HG03432 (cell line): ENCODE data around the gene TRERF1.

Source experiments
- ATAC-seq: cut with Tn5 transposase; IDR thresholded peaks from one replicate; pipeline ENCODE4 v1.9.1; 2021; ENCODE audit warnings: mild to moderate bottlenecking, moderate library complexity; ENCODE audit not compliant: unreplicated experiment

TRERF1 gene

DNA sequence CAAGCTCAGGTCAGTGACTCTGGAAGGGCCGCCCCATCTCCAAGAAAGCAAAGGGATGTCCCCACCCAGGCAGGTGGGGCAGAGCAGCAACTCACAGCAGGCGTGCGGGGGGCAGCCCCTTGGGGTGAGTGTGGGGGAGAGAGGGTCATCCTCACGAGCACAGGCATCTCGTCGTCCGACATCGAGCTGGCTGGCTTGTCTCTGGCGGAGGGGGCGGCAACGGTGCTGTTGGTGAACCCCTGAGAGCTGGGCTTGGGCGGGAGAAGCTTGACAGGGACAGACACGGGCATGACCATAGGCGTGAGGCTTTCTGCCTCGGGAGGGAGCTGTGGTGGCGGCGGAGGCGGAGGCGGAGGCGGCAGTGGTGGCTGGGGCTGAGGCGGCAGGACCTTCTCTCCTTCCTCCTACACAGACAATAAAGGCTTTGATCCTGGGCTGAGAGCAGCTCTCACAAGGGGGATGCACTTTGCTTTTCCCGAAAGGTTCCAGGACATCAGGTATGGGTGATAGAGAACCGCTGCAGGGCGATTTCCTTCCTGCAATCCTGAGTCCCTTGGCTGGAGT, 188.5 kb downstream of the TRERF1 start:
- ATAC-seq: no peak

DNA sequence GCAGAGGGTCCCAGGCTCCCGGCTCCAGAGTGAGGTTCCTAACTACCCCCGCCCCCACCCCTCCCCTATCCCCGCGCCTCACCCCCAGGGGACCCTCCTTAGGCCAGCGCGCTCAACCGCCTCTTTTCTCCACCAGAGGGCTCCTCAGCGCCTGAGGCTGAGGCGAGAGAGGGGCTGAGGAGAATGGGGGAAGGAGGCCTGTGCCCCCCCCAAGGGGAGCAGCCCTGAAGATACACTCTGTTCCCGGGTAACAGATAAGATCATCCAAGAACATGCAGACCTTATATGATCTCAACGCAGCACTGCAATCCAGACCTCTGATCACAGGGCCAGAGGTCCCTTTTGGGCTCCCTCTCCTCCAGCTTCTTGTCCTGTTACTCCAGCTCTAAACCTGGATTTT, 190.8 kb downstream of the TRERF1 start:
- no peak for ATAC-seq

DNA sequence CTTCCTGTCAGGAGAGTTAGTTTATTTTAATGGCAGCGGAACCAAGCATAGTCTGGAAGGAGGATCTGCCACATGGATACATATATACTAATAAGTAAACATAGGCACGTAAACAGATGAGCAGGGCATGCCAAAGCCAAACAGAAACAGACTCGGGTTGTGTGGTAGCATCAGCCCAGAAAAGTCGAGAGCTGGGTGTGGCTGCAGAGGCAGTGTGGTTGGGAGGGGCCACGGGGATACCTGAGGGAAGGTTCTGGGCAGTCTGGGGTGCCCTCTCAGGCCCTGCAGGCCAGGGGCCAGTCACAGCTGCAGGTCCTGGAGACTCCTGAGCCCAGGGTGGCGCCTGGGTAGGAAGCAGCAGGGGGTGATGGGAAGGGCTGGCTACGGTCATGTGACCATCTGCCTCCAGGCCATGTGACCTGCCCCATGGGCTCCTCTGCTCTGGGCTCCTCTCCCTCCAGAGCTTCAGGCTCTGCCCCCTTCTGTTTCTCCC, 191.3 kb downstream of the TRERF1 start:
- ATAC-seq: no peak

DNA sequence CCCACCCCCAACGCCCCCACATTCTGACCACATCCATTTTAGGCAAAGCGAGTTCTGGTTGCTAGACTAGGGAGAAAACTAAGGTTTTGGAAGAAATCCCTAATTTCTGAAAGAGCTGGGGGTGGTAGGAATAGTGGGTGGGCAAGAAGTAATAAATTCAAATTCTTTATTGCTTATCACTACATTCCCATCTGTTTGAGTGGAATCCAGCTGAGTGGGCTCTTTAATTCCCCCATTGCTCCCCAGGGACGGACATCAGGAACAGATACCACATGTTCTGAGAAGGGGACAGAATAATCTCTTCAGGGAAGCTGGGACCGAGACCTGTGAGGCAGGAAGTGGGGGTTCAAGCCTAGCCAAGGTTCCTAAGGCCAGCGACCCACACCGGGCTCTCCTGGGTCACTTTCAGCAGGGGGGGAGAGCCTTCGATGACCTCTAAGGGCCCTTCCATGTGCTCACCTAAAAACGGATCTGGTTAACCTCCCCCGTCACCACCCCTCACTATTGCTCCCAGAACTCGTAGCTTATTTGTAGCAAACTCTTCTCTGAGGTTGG, 191.8 kb downstream of the TRERF1 start:
- no peak for ATAC-seq

DNA sequence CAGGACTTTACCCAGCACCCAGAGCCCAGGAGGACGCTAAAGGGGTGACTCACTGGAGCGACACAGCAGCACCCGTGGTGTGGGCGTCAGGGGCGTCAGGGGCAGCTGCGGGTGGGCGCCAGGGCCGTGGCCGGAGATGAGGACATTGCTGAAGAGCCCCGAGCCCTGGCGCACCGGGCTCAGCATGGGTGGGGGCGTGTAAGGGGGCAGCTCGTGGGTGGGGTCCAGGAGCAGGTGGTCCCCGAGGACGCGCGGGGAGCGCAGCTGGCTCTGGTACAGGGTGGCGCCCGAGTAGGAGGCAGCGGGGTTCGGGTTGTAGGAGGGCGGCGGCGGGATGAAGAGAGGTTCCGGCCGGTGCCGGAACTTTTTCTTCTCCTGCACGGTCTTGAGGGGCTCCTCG, 192.4 kb downstream of the TRERF1 start:
- no peak for ATAC-seq

DNA sequence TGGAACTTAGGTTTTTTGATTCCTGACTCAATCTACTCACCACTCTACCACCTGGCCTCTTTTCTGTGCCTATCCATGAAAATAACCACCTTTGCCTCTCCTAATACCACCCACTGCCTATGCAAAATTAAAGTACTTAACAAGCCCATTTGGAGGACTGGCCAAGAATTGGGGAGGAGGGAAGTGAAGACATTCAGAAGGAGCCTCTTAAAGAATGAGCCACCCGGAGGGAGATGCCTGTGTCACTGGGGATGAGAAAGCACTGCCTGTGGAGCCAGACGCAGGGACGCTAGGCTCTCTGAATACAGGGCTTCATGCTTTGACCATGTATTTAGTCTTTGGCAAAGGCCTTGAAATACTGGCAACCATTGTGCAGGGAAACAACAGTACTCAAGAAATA, 194.1 kb downstream of the TRERF1 start:
- no peak for ATAC-seq

DNA sequence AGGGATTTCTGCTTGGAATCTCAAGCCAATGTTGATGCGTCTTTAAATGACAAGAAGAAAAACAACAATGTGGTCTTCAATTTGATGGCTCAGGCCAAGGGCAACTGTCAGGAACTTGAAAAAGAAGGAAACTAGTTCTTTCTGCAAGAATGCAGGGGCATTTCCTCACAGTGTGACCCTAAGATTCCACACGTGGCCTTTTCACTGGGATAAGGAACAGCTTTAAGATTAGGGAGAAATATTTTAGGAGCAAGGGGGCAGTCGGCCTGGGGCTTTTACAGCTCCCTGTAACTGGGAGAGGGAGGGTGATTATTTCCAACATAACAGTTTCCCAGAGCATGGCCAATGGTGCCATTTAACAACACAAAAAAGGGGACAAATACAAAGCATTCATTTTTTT, 194.7 kb downstream of the TRERF1 start:
- no peak for ATAC-seq

DNA sequence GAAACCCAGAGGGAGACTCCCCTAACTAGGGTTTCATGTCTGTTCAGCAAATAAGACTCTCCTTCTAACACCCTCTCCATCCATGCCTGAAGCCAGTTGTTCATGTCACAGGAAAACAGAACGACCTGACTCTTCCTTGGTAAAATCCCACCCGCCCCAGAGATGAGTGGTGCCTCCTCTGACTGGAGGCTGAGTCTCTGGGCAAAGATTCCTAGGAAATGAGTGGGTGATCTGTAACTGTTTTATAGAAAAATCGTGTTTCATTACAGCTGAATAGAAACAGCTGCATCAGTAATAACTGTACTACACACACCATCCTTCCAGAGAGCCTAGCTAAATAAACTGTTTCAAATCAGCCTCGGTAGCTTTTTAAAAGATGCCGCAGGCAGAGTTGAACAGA, 196.7 kb downstream of the TRERF1 start:
- no peak for ATAC-seq

DNA sequence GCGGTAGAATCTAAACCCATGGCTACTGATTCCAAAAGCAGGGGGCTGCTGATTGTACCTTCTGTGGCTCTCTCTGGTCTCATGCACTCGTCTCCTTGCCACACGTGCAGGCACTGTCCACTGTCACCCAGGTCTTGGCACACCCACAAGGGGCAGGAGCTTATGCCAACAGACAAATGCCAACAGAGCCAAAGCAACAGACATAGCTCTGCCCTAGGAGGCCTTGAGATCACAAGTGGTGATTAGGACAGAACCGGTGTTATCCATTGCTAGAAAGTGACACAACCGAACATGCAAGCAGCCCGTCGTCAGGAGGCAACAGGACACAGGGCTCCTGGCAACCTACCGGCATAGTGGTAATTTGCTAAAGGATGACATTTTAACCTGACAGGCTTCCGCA, 197.2 kb downstream of the TRERF1 start:
- no peak for ATAC-seq

DNA sequence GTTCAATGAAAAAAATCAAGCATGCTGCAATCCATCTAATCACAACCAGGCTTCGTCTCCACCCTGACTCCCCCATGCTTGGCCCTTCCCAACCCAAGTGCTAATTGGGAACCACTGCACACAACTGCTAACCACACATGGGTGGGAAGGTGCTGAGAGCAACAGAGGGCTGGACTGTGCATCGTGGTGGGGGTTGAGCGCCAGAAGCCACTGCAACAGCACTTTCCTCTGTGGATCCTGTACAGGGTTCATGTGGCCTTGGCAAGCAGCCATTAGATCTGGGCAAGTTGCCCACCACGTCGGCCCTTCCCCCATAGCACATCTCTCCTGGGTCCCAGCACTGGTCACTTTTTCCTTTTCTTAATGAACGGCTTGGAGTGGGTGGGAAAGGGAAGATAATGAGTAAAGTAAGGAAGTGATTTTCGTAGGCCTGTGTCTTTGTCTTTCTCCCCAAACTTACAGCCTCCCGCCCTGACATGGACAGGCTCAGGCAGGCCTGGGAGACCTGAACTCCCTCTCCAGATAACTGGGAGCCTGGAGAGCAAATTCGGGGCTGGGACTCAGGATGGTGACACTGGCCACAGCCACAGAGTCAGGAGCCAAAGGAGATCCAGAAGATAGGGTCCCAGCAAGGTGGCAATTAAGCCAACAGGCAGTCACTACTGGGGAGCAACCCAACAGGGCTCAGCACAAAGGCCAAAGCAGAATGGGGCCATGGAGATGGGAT, 199.7 kb downstream of the TRERF1 start:
- no peak for ATAC-seq

DNA sequence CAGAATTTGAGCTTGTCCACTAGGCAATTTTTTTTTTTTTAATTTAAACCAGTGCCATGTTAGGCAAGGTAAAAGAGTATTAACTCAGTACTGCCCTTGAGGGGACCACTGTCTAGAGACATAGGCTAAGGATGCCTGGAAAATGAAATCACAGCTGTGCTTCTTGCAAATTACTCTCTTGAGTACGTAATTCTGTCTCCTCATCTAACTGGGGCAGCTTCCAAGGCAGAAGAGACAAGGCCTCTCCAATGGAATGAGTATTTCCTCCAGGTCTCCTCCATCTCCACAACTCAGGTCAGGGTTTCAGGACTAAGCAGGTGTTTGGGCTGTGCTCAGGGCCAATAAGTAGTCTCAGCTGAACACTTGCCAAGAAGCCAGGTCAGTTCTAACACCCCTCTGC, 200.2 kb downstream of the TRERF1 start:
- ATAC-seq: no peak

DNA sequence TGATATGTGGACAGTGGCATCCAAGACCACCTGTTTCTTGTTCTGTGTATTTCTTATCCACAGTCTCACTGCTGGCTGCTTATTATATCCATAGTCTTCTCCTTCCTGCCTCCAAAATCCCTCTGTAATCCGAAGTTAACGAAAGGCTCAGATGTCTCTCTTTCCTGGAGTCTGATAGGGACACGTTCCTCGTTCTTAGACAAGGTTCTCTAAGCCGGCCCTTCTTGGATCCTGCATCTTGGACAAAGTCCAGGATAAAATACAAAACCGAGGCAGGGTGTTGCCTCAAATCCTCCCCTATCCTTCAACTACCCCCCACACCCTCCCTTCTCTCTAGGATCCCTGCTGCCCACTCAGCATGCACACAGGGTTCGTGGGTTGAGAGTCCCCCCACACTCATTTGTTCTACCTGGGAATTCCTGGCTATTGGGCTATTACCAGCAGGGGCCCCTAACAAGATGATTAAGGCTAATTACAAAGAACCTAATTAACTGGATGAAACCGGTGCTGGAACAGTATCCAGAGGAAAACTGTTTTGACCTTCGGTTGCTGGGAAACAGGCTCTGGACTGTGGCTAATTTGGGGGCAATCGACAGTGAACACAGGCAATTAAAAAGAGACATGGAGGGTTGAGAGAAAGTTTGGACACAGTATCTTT, 201.3 kb downstream of the TRERF1 start:
- no peak for ATAC-seq

DNA sequence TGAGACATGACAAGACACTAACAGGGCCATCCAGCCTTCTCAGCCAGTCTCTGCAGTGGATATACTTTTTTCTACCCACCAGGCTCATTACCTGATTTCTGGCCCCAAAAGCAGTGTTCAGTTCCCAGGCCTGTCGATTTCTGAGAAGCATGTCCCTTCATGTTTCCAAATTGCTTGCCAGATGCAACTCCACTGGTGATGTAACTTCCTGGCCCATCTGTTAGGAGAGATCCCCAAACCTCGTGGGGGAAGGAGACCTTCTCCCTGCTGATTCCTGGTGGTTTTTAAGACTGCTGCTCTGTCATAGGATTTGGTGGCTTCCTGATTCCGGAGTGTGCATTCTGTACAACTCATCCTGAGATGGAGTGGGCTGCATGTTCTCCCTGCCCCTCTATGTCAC, 202.4 kb downstream of the TRERF1 start:
- ATAC-seq: no peak

DNA sequence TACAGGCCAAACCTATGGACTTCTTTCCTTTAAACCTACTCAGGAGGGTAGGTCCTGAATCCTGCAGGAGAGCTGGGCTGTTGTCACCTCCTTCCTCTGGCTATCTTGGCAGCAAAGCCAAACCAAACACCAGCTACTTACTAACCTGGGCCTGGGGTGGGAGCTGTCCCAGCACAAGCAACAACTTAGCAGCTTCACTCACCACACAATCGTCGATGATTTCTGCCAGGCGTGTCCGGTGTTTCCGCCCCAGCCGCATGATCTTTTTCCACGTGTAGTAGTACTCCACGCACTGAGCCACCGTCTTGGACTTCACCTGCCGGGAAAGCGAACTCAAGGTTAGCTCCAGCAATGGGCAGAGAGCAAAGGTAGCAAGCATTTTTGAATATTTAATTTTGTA, 208.7 kb downstream of the TRERF1 start:
- no peak for ATAC-seq

DNA sequence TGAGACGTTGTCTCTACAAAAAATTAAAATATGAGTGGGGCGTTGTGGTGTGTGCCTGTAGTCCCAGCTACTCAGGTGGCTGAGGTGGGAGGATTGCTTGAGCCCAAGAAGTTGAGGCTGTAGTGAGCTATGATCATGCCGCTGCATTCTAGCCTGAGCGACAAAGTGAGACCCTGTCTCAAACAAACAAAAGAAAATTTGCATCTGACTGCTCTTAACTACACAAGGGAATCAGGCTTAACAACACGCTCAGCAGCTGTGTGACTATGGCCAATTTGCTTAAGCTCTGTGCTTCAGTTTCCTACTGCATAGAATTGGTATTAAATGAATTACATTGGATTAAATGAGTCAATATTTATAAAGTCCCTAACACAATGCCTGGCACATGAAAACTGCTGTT, 209.8 kb downstream of the TRERF1 start:
- ATAC-seq: no peak

DNA sequence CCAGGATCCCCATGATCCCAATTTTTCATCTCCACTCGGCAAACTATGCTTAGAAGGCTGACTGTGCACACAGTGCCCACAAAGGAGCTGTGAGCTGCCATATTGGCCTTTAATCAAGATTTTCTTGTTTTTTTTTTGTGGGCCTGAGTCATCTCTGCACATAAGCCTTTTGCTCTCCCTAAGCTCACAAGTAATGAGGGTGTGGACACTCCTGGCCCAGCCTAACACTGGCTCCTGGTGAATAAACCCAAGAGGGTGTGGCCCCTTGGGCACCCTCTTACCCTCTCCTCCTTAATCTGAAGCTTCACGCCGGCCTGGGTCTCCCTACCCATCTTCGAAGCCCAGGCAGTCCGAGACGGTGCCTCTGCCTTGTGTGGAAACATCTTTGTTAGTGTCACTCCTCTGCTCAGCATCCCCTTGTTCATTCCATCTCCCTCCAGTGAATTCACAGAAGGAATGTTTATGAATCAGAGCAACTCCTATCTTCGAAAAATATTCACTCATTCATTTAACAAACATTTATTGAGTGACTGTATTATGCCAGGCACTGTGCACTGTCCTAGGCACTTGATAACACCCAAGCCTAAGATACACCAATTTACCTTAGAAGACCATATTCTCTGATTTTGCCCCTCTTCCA, 211.9 kb downstream of the TRERF1 start:
- ATAC-seq: no peak

DNA sequence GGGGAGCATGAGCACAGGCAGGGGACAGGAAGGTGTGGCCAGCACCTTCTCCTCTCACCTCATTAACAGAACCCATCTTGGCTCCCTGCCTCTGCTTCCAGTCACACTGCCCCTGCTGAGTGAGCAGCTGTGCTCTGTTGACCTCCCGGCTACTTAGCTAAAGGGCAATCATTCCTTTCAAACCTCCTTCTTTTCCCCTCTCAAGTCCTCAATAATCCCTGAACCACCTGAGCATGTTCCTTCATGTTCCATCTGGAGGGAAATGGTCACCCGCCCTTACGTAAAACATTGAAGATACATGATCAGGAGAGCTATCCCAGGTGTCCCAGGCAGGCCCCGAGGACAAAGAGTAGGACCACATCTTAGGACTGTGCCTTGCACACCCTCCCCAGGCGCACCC, 212.4 kb downstream of the TRERF1 start:
- ATAC-seq: no peak

DNA sequence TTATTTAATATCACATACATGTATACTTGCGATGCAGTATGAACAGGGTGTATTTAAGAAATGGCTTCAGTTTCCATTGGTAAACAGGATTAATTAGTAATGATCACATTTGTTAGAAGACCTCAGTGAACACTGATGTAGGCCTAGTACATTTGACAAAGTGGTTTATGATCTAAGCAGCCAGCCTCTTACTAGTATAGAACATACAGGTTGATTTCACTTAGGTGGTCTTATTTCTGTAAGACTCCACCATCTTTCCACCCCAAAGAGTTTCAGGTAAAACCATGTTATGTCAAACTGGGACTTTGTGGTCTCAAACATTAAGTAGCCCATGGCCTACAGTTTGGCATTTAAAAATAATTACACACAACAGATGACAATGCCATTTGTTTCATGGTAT, 213.9 kb downstream of the TRERF1 start:
- ATAC-seq: no peak

DNA sequence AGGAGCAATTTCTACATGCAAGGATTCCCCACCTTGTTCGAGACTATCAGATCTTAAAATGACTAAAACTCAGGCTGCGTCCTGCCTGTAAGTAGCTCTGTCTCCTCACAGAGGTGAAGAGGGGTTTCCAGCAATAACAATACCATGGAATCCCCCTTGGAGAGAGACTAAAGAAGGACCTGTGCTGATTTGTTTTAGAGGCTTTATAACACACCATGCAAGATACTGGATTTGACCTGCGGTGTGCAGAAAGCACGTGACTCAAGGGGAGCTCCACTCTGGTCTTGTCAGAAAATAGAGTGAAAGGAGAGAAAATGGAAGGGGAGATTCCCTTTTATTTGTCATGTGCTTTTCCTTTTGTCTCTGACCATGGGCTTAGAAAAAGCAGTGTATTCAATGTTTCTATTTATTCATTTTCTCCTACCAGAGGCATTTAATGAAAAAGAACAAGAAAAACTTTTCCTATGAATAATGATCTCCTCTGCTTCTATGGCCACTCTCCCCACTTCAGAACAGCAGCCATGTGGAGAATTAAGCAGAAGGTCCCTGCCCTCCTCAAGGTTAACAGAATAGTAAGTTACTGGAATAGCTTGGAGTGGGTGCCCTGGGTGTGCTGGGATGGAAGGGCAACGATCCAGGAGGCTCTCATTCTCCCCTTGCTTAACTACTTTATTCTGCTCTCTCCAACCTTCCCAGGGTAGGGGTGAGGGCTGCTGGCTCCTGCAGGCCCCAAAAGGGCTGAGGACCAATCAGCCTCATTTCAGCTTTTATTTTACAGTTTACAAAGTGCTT, 214.8 kb downstream of the TRERF1 start:
- no peak for ATAC-seq

DNA sequence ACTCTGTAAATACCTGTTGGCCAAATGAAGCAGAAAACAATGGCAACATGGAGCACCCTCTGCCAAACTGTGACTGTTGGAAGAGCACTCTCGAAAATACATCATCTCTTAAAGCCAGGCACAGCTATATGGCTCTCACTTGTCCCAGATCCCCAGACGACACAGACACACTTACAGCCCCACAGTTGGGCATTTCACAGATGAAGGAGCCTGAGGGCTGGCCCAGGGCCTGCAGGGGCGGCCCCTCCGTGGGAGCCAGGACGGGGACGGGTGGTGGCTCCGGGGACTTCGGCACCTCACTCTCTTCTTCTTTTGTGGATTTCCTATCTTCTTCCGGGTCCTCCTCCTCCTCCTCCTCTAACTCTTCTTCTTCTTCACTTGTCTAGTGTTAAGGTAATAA, 215.7 kb downstream of the TRERF1 start:
- no peak for ATAC-seq

DNA sequence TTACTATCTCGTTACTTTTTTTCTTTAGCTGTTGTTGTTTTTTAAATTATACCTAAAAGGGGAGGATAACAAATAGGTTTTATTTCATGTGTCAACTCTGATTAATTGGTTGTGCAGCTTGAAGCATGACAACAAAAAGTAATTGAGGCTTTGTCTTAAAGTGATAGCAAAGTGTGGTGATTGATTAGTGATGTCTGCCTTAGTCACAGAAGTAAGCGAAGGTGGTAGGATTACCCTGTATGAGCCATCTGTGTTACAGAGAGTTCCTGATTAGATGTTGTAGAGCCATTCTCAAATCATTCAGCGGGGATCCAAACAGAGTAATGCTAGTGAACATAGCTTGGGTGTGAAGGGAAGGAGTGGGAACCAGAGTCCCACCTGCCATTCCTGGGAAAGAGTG, 219.7 kb downstream of the TRERF1 start:
- no peak for ATAC-seq
